GM12878 (cell line): Measurements from ENCODE around the gene VGLL3. TPM values are rescaled to one million over a fixed set of nuclear protein-coding genes. Genes with fewer than 3 reads are reported as not detected.

Experiments used
- ATAC-seq: fragments of 200-7000 bp; cut with Tn5 transposase; 3 replicates; pipeline ENCODE4 v1.9.1; 2020; ENCODE audit warnings: mild to moderate bottlenecking, moderate library complexity
- BruUV-seq: library from RNA; stranded (reverse); fragments of 400-500 nt; replicated peaks from 2 replicates; lab custom pipeline; 2021; lab: Mats Ljungman, UMichigan
- CTCF ChIA-PET: fragments of 300-600 bp; sonication (Branson Sonifier 250); formaldehyde crosslinking; extraction: SDS; loops from one replicate; lab custom pipeline; 2021; ENCODE audit warnings: inconsistent platforms; lab: Yijun Ruan, JAX
- POLR2A ChIA-PET: fragments of 350-600 bp; formaldehyde crosslinking; extraction: SDS; loops from one replicate; lab custom pipeline; 2021; ENCODE audit warnings: inconsistent platforms; lab: Charles Lee
- RAD21 ChIA-PET: fragments of 300-600 bp; sonication (Branson Sonifier 250); formaldehyde crosslinking; loops from one replicate; lab custom pipeline; 2023; ENCODE audit warnings: antibody characterized with exemption; ENCODE audit not compliant: unreplicated experiment; lab: Charles Lee
- SMC1A ChIA-PET: fragments of 300-600 bp; sonication (Branson Sonifier 250); formaldehyde crosslinking; loops from one replicate; lab custom pipeline; 2023; ENCODE audit not compliant: unreplicated experiment, uncharacterized antibody; lab: Charles Lee
- DNase-seq: peaks from one replicate; pipeline ENCODE4 v3.0.0-alpha.2; 2011; ENCODE audit warnings: low read depth, low spot score
- FAIRE-seq: peaks from 3 replicates; lab custom pipeline; 2011; peaks lifted over from hg19 to GRCh38; lab: Jason Lieb, UNC
- H2AFZ ChIP-seq: 2 replicates; pipeline ENCODE4 v1.6.0; 2011; ENCODE audit warnings: low read depth, low read length, control low read depth; ENCODE audit not compliant: control insufficient read depth
- H3K27ac ChIP-seq: 2 replicates; pipeline ENCODE4 v1.5.1; 2011; ENCODE audit warnings: control low read depth; ENCODE audit not compliant: control insufficient read depth, insufficient read depth
- H3K27me3 ChIP-seq, 2 experiments: replicated peaks in 1 of 2; 2 replicates each; pipeline versions ENCODE4 v1.6.0 to v1.6.1; 2011; ENCODE audit warnings: low read length in 1 of 2; ENCODE audit not compliant: control insufficient read depth in 2 of 2, insufficient read depth in 2 of 2
- H3K36me3 ChIP-seq, 2 experiments: 2 replicates each; pipeline ENCODE4 v1.5.1; 2011; ENCODE audit warnings: low read length in 1 of 2; ENCODE audit not compliant: control insufficient read depth in 2 of 2, insufficient read depth in 2 of 2
- H3K4me1 ChIP-seq: 2 replicates; pipeline ENCODE4 v1.6.1; 2011; ENCODE audit warnings: mild to moderate bottlenecking, low read length, moderate library complexity, mixed read lengths; ENCODE audit not compliant: control insufficient read depth, insufficient read depth
- H3K4me2 ChIP-seq: 2 replicates; pipeline ENCODE4 v1.6.0; 2011; ENCODE audit warnings: control low read depth; ENCODE audit not compliant: control insufficient read depth, insufficient read depth
- H3K4me3 ChIP-seq: fragments of 200-600 bp; sonication (generic); 2 replicates; pipeline ENCODE4 v1.5.1; 2016
- H3K79me2 ChIP-seq: 2 replicates; pipeline ENCODE4 v1.6.0; 2011; ENCODE audit warnings: low read length; ENCODE audit not compliant: control insufficient read depth, insufficient read depth
- H3K9ac ChIP-seq: 2 replicates; pipeline ENCODE4 v1.8.0; 2011; ENCODE audit warnings: low read length, control low read depth, mixed read lengths; ENCODE audit not compliant: control insufficient read depth, insufficient read depth
- H3K9me3 ChIP-seq: replicated peaks from 3 replicates; pipeline ENCODE4 v1.5.1; 2011; ENCODE audit warnings: mild to moderate bottlenecking, low read length; ENCODE audit not compliant: control insufficient read depth, insufficient read depth
- H4K20me1 ChIP-seq: 2 replicates; pipeline ENCODE4 v1.6.0; 2011; ENCODE audit not compliant: control insufficient read depth, insufficient read depth
- BMI1 ChIP-seq: fragments of 450-650 bp; IDR thresholded peaks from 2 replicates; pipeline ENCODE4 v1.6.1; 2016; ENCODE audit warnings: mild to moderate bottlenecking, moderate library complexity, borderline replicate concordance
- CHD1 ChIP-seq: IDR thresholded peaks from 2 replicates; pipeline ENCODE4 v1.6.1; 2012; ENCODE audit warnings: low read depth, low read length, improper control_type of control experiment
- CHD2 ChIP-seq: IDR thresholded peaks from 2 replicates; pipeline ENCODE4 v1.6.1; 2011; ENCODE audit warnings: low read depth, low read length, improper control_type of control experiment, borderline replicate concordance
- CTCF ChIP-seq, 3 experiments: IDR thresholded peaks in 2 of 3; conservative IDR thresholded peaks in 1 of 3; 2 replicates each; pipeline ENCODE4 v1.5.1; 2011; ENCODE audit warnings: low read depth in 3 of 3, low read length in 3 of 3, mild to moderate bottlenecking in 3 of 3, control low read depth in 2 of 3, moderate library complexity in 2 of 3, inconsistent platforms in 1 of 3, mixed read lengths in 1 of 3; ENCODE audit not compliant: control insufficient read depth in 2 of 3, insufficient read depth in 1 of 3; ENCODE audit errors: extremely low read depth in 1 of 3
- HCFC1 ChIP-seq: fragments of 150-350 bp; IDR thresholded peaks from 2 replicates; pipeline ENCODE4 v1.6.1; 2014; ENCODE audit warnings: low read length
- IRF4 ChIP-seq: IDR thresholded peaks from 2 replicates; pipeline ENCODE4 v1.6.1; 2011; ENCODE audit warnings: low read depth, low read length
- MEF2A ChIP-seq: IDR thresholded peaks from 2 replicates; pipeline ENCODE4 v1.6.1; 2011; ENCODE audit warnings: low read depth, mild to moderate bottlenecking, low read length, moderate library complexity; ENCODE audit not compliant: insufficient read depth
- RBBP5 ChIP-seq: fragments of 200-600 bp; sonication (generic); conservative IDR thresholded peaks from 2 replicates; pipeline ENCODE4 v1.6.1; 2016
- SMAD5 ChIP-seq: IDR thresholded peaks from 2 replicates; pipeline ENCODE4 v1.6.1; 2016; ENCODE audit warnings: antibody characterized with exemption, low read depth
- TCF3 ChIP-seq: IDR thresholded peaks from 2 replicates; pipeline ENCODE4 v1.6.1; 2012; ENCODE audit warnings: low read depth, mild to moderate bottlenecking, low read length, borderline replicate concordance; ENCODE audit not compliant: insufficient read depth
- TCF7 ChIP-seq: IDR thresholded peaks from 2 replicates; pipeline ENCODE4 v1.6.1; 2014; ENCODE audit warnings: antibody characterized with exemption, borderline replicate concordance
- ZBTB4 ChIP-seq: fragments of 450-650 bp; formaldehyde crosslinking; IDR thresholded peaks from 2 replicates; pipeline ENCODE4 v1.4.0; 2022; ENCODE audit warnings: mild to moderate bottlenecking, moderate library complexity
- ZNF207 ChIP-seq: fragments of 450-650 bp; IDR thresholded peaks from 2 replicates; pipeline ENCODE4 v1.6.1; 2014; ENCODE audit warnings: antibody characterized with exemption, mild to moderate bottlenecking, borderline replicate concordance
- WGBS: methylation state at CpG from one replicate; pipeline ENCODE4 v1.1.6; 2016; ENCODE audit warnings: low lambda C conversion rate; ENCODE audit not compliant: insufficient replicate concordance, insufficient coverage; ENCODE audit errors: missing lambda C conversion rate; 5-methylcytosine and 5-hydroxymethylcytosine counted together
- in situ Hi-C: fragments of 300-500 bp; cut with MboI; formaldehyde crosslinking; loops from 9 replicates; pipeline ENCODE4 v1.14.3; 2018; ENCODE audit warnings: mixed read lengths
- intact Hi-C: fragments of 100-400 bp; cut with micrococcal nuclease; formaldehyde crosslinking; loops from one replicate; pipeline ENCODE4 v1.14.2; 2022; ENCODE audit not compliant: unreplicated experiment
- polyA plus RNA-seq, 11 experiments: library from polyadenylated mRNA; depleted of rRNA in 4 of 11; unstranded in 6 of 11; stranded (reverse) in 5 of 11; fragments of >200 nt; fragmentation: Nextera tagmentation in 4 of 11; fragmentation: Illumina TruSeq in 1 of 11; extraction: Ambion mirVana in 4 of 11; extraction: Trizol in 1 of 11; gene quantifications; 1 replicate in 1 of 11; 2 replicates in 10 of 11; pipeline versions ENCODE4 v1.2.1 to v1.2.3, GENCODE V29; 2011 to 2016; ENCODE audit warnings: inconsistent platforms in 2 of 11, missing spikeins in 2 of 11, low read depth in 1 of 11
- total RNA-seq, 4 experiments: library from RNA; depleted of rRNA in 3 of 4; stranded (reverse); fragments of >200 nt in 3 of 4; fragmentation: Illumina TruSeq in 1 of 4; extraction: Trizol in 1 of 4; gene quantifications; 2 replicates each; pipeline versions ENCODE4 v1.2.1 to v1.2.3, GENCODE V29; 2013 to 2021

The VGLL3 gene
- total and polyA plus RNA-seq, 10 of the 15 experiments (the other 5 are each of a cell fraction or from before 2014, with no cell fraction given), result 0.05 TPM; not detected in 9

GRCh38 chr3:86954747-86955146 lies 36.2 kb downstream of the VGLL3 start:
- Histone ChIP-seq H3K4me3 (no peak overlapping the region), H3K9me3 (no peaks in the 10 kb centered on the region), H3K27me3 (no peaks in the 10 kb centered on the region), H3K4me1 (no peaks in the 10 kb centered on the region), H3K79me2 (no peaks in the 10 kb centered on the region), H4K20me1 (no peaks in the 10 kb centered on the region), H3K9ac (no peak overlapping the region), H3K4me2 (no peak overlapping the region), H3K36me3 (no peaks in the 10 kb centered on the region), H3K27ac (no peak overlapping the region), H2AFZ (no peak overlapping the region)
- ATAC-seq, result no peak
- POLR2A ChIA-PET, result no interaction called here
- WGBS, result 44% methylated on average over 2 of the region's 2 CpGs
- no peak for DNase-seq
- CTCF ChIA-PET, result interaction anchor here (0.9 kb wide), 1 partner anchor 22 kb away, joined by 6 read pairs; no protein-coding TSS in a partner anchor
- RAD21 ChIA-PET, result no interaction called here
- SMC1A ChIA-PET, result no interaction called here
- in situ Hi-C loops, result loop anchor here (25.0 kb wide), 1 partner anchor 208 kb away; no protein-coding TSS in a partner anchor
- no peak for FAIRE-seq
- TF ChIP-seq RBBP5, result no peak
- TF ChIP-seq CHD2, result no peak
- no peak for TF ChIP-seq IRF4
- no peak for TF ChIP-seq SMAD5
- TF ChIP-seq MEF2A, result no peak
- TF ChIP-seq TCF3, result no peak
- no peak for TF ChIP-seq CHD1
- no peak for TF ChIP-seq TCF7
- no peak for TF ChIP-seq HCFC1
- no peak for TF ChIP-seq ZNF207
- no peak for TF ChIP-seq BMI1
- no peak for TF ChIP-seq CTCF (IDR thresholded peaks at IDR 0.05 in 2 of 3, conservative IDR thresholded peaks at IDR 0.05 in 1 of 3; ENCODE audit: control insufficient read depth in 2 of 3, extremely low read depth in 1 of 3, insufficient read depth in 1 of 3, low read depth in 3 of 3, low read length in 3 of 3)
- no peak for TF ChIP-seq ZBTB4 (CRISPR knock-in tag)
- intact Hi-C loops, result no loop called here
- BruUV-seq, result no TSS peak
